ENCODE results near the gene TRIM5.

- no peak for TF ChIP-seq EZH2 (IDR thresholded peaks at IDR 0.05; ENCODE audit: borderline replicate concordance, low read depth, low read length, poor library complexity, severe bottlenecking)
- TF ChIP-seq, protein P1, sequence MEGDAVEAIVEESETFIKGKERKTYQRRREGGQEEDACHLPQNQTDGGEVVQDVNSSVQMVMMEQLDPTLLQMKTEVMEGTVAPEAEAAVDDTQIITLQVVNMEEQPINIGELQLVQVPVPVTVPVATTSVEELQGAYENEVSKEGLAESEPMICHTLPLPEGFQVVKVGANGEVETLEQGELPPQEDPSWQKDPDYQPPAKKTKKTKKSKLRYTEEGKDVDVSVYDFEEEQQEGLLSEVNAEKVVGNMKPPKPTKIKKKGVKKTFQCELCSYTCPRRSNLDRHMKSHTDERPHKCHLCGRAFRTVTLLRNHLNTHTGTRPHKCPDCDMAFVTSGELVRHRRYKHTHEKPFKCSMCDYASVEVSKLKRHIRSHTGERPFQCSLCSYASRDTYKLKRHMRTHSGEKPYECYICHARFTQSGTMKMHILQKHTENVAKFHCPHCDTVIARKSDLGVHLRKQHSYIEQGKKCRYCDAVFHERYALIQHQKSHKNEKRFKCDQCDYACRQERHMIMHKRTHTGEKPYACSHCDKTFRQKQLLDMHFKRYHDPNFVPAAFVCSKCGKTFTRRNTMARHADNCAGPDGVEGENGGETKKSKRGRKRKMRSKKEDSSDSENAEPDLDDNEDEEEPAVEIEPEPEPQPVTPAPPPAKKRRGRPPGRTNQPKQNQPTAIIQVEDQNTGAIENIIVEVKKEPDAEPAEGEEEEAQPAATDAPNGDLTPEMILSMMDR (conservative IDR thresholded peaks at IDR 0.05; ENCODE audit: low read depth, low read length): no peak
Measured at GRCh38 chr11:5698281-5698680, 13.4 kb upstream of the TRIM5 start.
